Mammary epithelial cell (primary cell): Measurements from ENCODE around the gene SMYD3.

ENCODE experiments used
- CTCF ChIP-seq, 2 donors: IDR thresholded peaks in 1 of 2; conservative IDR thresholded peaks in 1 of 2; 2 replicates each; pipeline ENCODE4 v1.5.1; 2011 to 2012; ENCODE audit warnings: inconsistent platforms in 2 of 2, low read length in 2 of 2, mild to moderate bottlenecking in 2 of 2, control low read depth in 1 of 2, low read depth in 1 of 2; ENCODE audit not compliant: insufficient read depth in 1 of 2; ENCODE audit errors: extremely low read depth in 1 of 2
- EZH2 ChIP-seq: IDR thresholded peaks from 2 replicates; pipeline ENCODE4 v1.6.1; 2012; ENCODE audit warnings: low read length, inconsistent platforms, borderline replicate concordance

GRCh38 chr1:245923215-245923614 lies 583.9 kb downstream of the SMYD3 start:
- TF ChIP-seq CTCF (conservative IDR thresholded peaks at IDR 0.05 in 1 of 2, IDR thresholded peaks at IDR 0.05 in 1 of 2; ENCODE audit: extremely low read depth in 1 of 2, insufficient read depth in 1 of 2, low read depth in 1 of 2, low read length in 2 of 2) (no peak), EZH2 (no peak)
